ENCODE results near the gene SENP3. TPM values are rescaled to one million over a fixed set of nuclear protein-coding genes. Genes with fewer than 3 reads are reported as not detected.
A peak's percentile ranks its signal among the peaks of the same experiment; 100 is the strongest.
"Not testable (repeated sequence)": the region's sequence is repeated elsewhere in the genome, so short reads cannot be mapped to it uniquely, and the experiment has no call there.

The SENP3 gene
- total RNA-seq, 1 experiment from 2014 or later = 83.1 TPM

DNA sequence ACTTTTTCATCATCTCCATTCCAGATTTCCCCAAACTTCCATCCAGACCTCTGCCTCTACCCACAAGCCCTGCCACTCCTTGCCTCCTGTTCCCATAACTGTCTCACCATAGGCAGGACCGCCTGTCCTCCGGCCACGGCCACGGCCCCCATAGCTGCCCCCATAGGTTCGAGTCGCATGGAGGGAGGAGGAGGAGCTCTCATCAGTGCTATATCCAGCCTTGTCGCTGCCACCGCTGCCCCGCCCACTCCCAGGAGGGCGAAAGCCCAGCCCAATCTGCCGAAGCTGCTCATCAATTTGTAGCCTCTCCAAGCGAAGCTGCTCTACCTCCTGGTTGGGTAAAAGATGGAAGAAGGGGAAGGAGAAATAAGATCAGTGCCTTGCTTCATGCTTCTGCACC, 31.6 kb downstream of the SENP3 start:
- peaks cover 10% of the 10 kb centered on the region for H3K23me2 ChIP-seq (ENCODE audit: insufficient read length, low read depth, low read length, poor library complexity, severe bottlenecking)
- no peaks in the 10 kb centered on the region for H3K9me3 ChIP-seq (ENCODE audit: control insufficient read depth, low read depth, low read length)
- H3K4me1 ChIP-seq (ENCODE audit: insufficient read depth, low read length) = no peaks in the 10 kb centered on the region; the same call in 1 of the 2 replicates
- Mint-ChIP-seq H3K9me3 (no peaks in the 10 kb centered on the region), H3K27ac (peak overlapping the region in 2 of 3 experiments; percentile 9 to 78; a peak in 3 of 7 replicates), H3K27me3 (ENCODE audit: low read depth) (no peaks in the 10 kb centered on the region), H3K4me3 (no peak overlapping the region), H3K36me3 (ENCODE audit: insufficient read depth in 1 of 3, low read depth in 3 of 3) (peaks cover 39 to 66% (median 65%) of the 10 kb centered on the region in 3 experiments), H3K4me1 (peaks cover 21 to 36% of the 10 kb centered on the region in 2 experiments)
- WGBS (ENCODE audit: extremely low coverage, insufficient read length, low lambda C conversion rate) = no CpG with 5 or more reads among the region's 12 CpGs
- H4K91ac ChIP-seq (ENCODE audit: insufficient read length, low read depth, low read length) = no peak overlapping the region
- TF ChIP-seq, protein P1, sequence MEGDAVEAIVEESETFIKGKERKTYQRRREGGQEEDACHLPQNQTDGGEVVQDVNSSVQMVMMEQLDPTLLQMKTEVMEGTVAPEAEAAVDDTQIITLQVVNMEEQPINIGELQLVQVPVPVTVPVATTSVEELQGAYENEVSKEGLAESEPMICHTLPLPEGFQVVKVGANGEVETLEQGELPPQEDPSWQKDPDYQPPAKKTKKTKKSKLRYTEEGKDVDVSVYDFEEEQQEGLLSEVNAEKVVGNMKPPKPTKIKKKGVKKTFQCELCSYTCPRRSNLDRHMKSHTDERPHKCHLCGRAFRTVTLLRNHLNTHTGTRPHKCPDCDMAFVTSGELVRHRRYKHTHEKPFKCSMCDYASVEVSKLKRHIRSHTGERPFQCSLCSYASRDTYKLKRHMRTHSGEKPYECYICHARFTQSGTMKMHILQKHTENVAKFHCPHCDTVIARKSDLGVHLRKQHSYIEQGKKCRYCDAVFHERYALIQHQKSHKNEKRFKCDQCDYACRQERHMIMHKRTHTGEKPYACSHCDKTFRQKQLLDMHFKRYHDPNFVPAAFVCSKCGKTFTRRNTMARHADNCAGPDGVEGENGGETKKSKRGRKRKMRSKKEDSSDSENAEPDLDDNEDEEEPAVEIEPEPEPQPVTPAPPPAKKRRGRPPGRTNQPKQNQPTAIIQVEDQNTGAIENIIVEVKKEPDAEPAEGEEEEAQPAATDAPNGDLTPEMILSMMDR (conservative IDR thresholded peaks at IDR 0.05) = no peak
- H2BK12ac ChIP-seq (ENCODE audit: insufficient read length, low read depth, low read length) = no peak overlapping the region
- H4K20me1 ChIP-seq (ENCODE audit: control insufficient read depth, insufficient read depth, insufficient read length) = no peaks in the 10 kb centered on the region
- H4K8ac ChIP-seq (replicated peaks; ENCODE audit: insufficient read length, low read depth, low read length) = no peak overlapping the region
- H3K4ac ChIP-seq (ENCODE audit: low read depth, low read length) = no peak overlapping the region
- H3T11ph ChIP-seq (ENCODE audit: low read length) = no peak overlapping the region
- H3K18ac ChIP-seq (ENCODE audit: insufficient read length, low read depth, low read length) = no peak overlapping the region
- no peak overlapping the region for H2BK5ac ChIP-seq (ENCODE audit: insufficient read length, low read length)
- no peak overlapping the region for H2BK20ac ChIP-seq (ENCODE audit: low read depth, low read length, poor library complexity, severe bottlenecking)
- no peaks in the 10 kb centered on the region for H3K79me1 ChIP-seq (ENCODE audit: insufficient read depth, low read depth, low read length, poor library complexity, severe bottlenecking)
- H3K4me2 ChIP-seq (ENCODE audit: insufficient read depth, insufficient read length, low read length) = no peak overlapping the region
- no peak for DNase-seq
- no peak overlapping the region for H3K23ac ChIP-seq (ENCODE audit: insufficient read length, low read depth, low read length)
- H2AK5ac ChIP-seq (ENCODE audit: insufficient read length, low read length) = no peak overlapping the region
- no peak overlapping the region for H2BK15ac ChIP-seq (ENCODE audit: low read depth, low read length)
- H3K14ac ChIP-seq (ENCODE audit: insufficient read depth, low read length) = no peak overlapping the region
- no peak overlapping the region for H3K9ac ChIP-seq (ENCODE audit: extremely low read depth, insufficient read length, low read length)
- no peak overlapping the region for H2BK120ac ChIP-seq (ENCODE audit: low read depth, low read length, poor library complexity, severe bottlenecking)
- no peak overlapping the region for H3K27ac ChIP-seq (ENCODE audit: insufficient read length, low read depth, low read length)
- no peak overlapping the region for H4K5ac ChIP-seq (ENCODE audit: insufficient read length, low read depth, low read length)
- no peak overlapping the region for H3K56ac ChIP-seq (ENCODE audit: insufficient read length, low read depth, low read length)
- no peaks in the 10 kb centered on the region for H3K27me3 ChIP-seq (ENCODE audit: insufficient read depth, low read length)
- no peak overlapping the region for H2AFZ ChIP-seq (ENCODE audit: low read length)
- no peaks in the 10 kb centered on the region for H3K79me2 ChIP-seq (ENCODE audit: insufficient read depth, low read length)

DNA sequence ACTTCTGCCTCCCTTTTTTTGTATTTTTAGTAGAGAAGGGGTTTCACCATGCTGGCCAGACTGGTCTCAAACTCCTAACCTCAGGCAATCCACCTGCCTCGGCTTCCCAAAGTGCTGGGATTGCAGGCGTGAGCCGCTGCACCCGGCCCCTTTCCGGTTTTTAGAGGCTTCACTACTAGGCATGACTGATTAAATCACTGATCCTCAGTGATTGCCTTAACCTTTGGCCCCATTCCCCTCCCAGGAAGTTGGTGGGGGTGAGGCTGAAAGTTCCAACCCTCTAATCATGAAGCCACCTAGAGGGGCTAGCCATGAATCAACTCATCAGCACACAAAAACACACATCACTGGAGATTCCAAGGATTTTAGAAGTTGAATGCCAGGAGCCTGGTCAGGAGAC, 35.8 kb downstream of the SENP3 start:
- not testable (repeated sequence) for H3K56ac ChIP-seq (ENCODE audit: insufficient read length, low read depth, low read length); H3K79me1 ChIP-seq (ENCODE audit: insufficient read depth, low read depth, low read length, poor library complexity, severe bottlenecking); H2BK5ac ChIP-seq (ENCODE audit: insufficient read length, low read length); H3K27ac ChIP-seq (ENCODE audit: insufficient read length, low read depth, low read length); H3K9me3 Mint-ChIP-seq; H3K23ac ChIP-seq (ENCODE audit: insufficient read length, low read depth, low read length); H4K5ac ChIP-seq (ENCODE audit: insufficient read length, low read depth, low read length); H3K18ac ChIP-seq (ENCODE audit: insufficient read length, low read depth, low read length); H2BK12ac ChIP-seq (ENCODE audit: insufficient read length, low read depth, low read length); H4K20me1 ChIP-seq (ENCODE audit: control insufficient read depth, insufficient read depth, insufficient read length); H4K8ac ChIP-seq (replicated peaks; ENCODE audit: insufficient read length, low read depth, low read length); H3K4me2 ChIP-seq (ENCODE audit: insufficient read depth, insufficient read length, low read length); H2BK120ac ChIP-seq (ENCODE audit: low read depth, low read length, poor library complexity, severe bottlenecking); H3K4ac ChIP-seq (ENCODE audit: low read depth, low read length); H3K27ac Mint-ChIP-seq; H3K23me2 ChIP-seq (ENCODE audit: insufficient read length, low read depth, low read length, poor library complexity, severe bottlenecking); H3K14ac ChIP-seq (ENCODE audit: insufficient read depth, low read length); H3K9ac ChIP-seq (ENCODE audit: extremely low read depth, insufficient read length, low read length); H3T11ph ChIP-seq (ENCODE audit: low read length); H3K4me1 ChIP-seq (ENCODE audit: insufficient read depth, low read length); H3K4me3 Mint-ChIP-seq; H3K27me3 ChIP-seq (ENCODE audit: insufficient read depth, low read length); H2BK15ac ChIP-seq (ENCODE audit: low read depth, low read length); H3K79me2 ChIP-seq (ENCODE audit: insufficient read depth, low read length); H2AK5ac ChIP-seq (ENCODE audit: insufficient read length, low read length); H4K91ac ChIP-seq (ENCODE audit: insufficient read length, low read depth, low read length); H3K9me3 ChIP-seq (ENCODE audit: control insufficient read depth, low read depth, low read length); H3K27me3 Mint-ChIP-seq (ENCODE audit: low read depth); H2AFZ ChIP-seq (ENCODE audit: low read length); DNase-seq; H3K4me1 Mint-ChIP-seq; H2BK20ac ChIP-seq (ENCODE audit: low read depth, low read length, poor library complexity, severe bottlenecking)
- H3K36me3 Mint-ChIP-seq (ENCODE audit: insufficient read depth in 1 of 3, low read depth in 3 of 3) = peaks cover 57 to 87% (median 81%) of the 10 kb centered on the region in 3 experiments
- no CpG with 5 or more reads among the region's 5 CpGs for WGBS (ENCODE audit: extremely low coverage, insufficient read length, low lambda C conversion rate)
